Stimulated activated CD8-positive, alpha-beta memory T cell treated with anti-CD3 and anti-CD28 coated beads, Interleukin-7, amount 100 ng/mL, for 24 hours (primary cell): Measurements from ENCODE around the gene NANP.
"Not testable (repeated sequence)": the region's sequence is repeated elsewhere in the genome, so short reads cannot be mapped to it uniquely, and the experiment has no call there.

Experiments used
- DNase-seq: peaks from one replicate; pipeline ENCODE4 v3.0.0-alpha.2; 2020; ENCODE audit warnings: low read depth

Gene NANP

GRCh38 chr20:25606094-25606695, 17.6 kb downstream of the NANP start:
- no peak for DNase-seq

- DNase-seq, result no peak
These were observed 18.7 kb downstream of the NANP start for GRCh38 chr20:25605148-25605547.

GRCh38 chr20:25604611-25605010, 19.2 kb downstream of the NANP start:
- DNase-seq, result no peak

GRCh38 chr20:25602914-25603309, 20.9 kb downstream of the NANP start:
- DNase-seq, result not testable (repeated sequence)

- DNase-seq, result not testable (repeated sequence)
These were observed 21.5 kb downstream of the NANP start for GRCh38 chr20:25602191-25602913.

GRCh38 chr20:25601659-25602058, 22.2 kb downstream of the NANP start:
- DNase-seq, result no peak

GRCh38 chr20:25600632-25601031, 23.2 kb downstream of the NANP start:
- no peak for DNase-seq

GRCh38 chr20:25592135-25592852, 31.5 kb downstream of the NANP start:
- no peak for DNase-seq

GRCh38 chr20:25590778-25591177, 33.0 kb downstream of the NANP start:
- DNase-seq, result not testable (repeated sequence)

- no peak for DNase-seq
These were observed 35.3 kb downstream of the NANP start for GRCh38 chr20:25588491-25588890.

GRCh38 chr20:25587536-25587935, 36.3 kb downstream of the NANP start:
- DNase-seq, result no peak

- DNase-seq, result no peak
These were observed 36.9 kb downstream of the NANP start for GRCh38 chr20:25586877-25587276.

GRCh38 chr20:25584905-25585704, 38.7 kb downstream of the NANP start, which contains the start of gene NINL:
TSS of gene NINL (minus strand) at chr20:25585531. CDS start at chr20:25526587, 58,944 bp downstream.
- peak; percentile 4 for DNase-seq

GRCh38 chr20:25583607-25584006, 40.2 kb downstream of the NANP start:
- not testable (repeated sequence) for DNase-seq

GRCh38 chr20:25580711-25581110, 43.1 kb downstream of the NANP start:
- no peak for DNase-seq

- no peak for DNase-seq
These were observed 44.6 kb downstream of the NANP start for GRCh38 chr20:25579081-25579770.

GRCh38 chr20:25576783-25577530, 46.9 kb downstream of the NANP start:
- DNase-seq, result no peak

- DNase-seq, result no peak
These were observed 49.4 kb downstream of the NANP start for GRCh38 chr20:25574411-25574810.

GRCh38 chr20:25573288-25574251, 50.2 kb downstream of the NANP start:
- DNase-seq, result no peak

GRCh38 chr20:25571817-25572216, 52.0 kb downstream of the NANP start:
- DNase-seq, result no peak
